Activated T-helper 9 cell treated with anti-CD3 and anti-CD28 coated beads, Interleukin-2, amount 50 U/mL, for 16 hours (primary cell): Measurements from ENCODE around the gene TLR9.
A peak's percentile ranks its signal among the peaks of the same experiment; 100 is the strongest.

ENCODE experiments used
- DNase-seq: peaks from one replicate; pipeline ENCODE4 v3.0.0-alpha.2; 2020; ENCODE audit warnings: low read depth

Gene TLR9

DNA sequence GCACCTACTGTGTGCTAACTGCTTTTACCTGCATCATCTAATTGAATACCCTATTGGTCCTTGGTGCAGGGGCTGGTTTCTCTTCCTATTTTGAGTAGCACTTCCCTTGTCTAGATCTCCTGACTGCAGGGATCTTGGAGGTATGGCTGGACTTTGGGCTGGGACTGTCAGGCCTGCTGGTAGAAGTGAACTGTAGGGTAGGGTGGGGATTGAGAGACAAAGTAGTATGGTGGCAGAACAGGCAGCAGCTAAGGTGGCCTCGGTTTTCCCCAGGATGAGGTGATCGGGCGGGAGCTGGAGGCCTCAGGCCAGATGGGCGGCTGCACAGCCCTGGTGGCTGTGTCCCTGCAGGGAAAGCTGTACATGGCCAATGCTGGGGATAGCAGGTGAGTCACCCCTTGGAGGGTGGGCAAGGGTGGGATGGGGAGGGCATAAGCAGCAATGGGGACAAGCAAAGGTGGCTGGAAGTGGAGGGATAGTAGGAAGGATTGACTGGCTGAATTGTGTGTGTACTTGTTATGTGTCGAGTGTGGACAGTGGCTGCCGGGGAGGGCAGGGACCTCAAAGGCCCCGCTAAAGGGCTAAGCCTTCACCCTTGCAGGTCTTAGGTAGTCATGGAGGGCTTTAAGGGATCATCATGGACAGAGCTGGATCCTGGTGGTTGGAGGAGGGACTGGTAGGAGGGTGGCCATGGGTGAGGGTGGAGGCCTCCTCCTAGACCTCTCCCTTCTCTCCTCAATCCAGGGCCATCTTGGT is 22.1 kb upstream of the TLR9 start:
- no peak for DNase-seq

DNA sequence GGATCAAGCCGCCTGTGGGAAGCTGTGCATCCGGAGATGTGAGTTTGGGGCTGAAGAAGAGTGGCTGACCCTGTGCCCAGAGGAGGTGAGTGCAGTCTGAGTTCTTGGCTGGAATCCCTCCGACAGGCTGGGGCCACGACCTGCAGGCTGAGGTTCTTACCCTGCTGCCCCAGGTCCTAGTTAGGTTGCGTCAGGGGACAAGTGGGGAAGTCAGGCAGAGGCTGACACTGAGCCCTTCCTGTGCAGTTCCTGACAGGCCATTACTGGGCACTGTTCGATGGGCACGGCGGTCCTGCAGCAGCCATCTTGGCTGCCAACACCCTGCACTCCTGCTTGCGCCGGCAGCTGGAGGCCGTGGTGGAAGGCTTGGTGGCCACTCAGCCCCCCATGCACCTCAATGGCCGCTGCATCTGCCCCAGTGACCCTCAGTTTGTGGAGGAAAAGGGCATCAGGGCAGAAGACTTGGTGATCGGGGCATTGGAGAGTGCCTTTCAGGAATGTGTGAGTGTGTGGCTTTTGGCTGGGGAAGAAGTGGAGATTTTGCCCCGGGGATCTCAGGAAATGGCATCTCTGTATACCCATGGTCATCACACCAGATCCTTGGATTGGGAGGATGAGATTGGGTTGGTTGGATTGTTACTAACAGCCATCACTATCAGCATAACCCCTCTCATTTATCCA is 21.4 kb upstream of the TLR9 start:
- no peak for DNase-seq

DNA sequence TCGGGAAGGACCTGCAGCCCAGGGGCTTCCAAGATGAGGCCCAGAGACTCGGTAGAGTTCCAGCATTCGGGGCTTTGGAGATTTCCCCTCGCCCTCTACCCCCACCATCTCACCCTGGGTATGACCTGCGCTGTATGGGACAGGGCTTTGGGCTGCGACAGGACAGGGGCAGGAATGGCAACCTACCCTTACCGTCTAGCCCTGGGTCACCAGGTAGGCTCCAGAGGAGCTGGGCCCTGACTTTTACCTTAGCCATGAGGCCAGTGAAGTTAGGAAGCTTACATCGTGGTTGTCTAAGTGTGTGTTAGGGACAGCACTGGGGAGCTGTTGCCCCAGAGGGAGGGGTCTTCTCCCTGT is 20.8 kb upstream of the TLR9 start:
- no peak for DNase-seq

- peak; percentile 54 for DNase-seq
Observed at GRCh38 chr3:52245322-52246263, 20.1 kb upstream of the TLR9 start, which contains the start of gene PPM1M. Gene PPM1M (plus strand): TSS chr3:52245759. CDS start chr3:52245825, 66 bp downstream.

- no peak for DNase-seq
Observed at GRCh38 chr3:52243791-52244628, 18.6 kb upstream of the TLR9 start.

DNA sequence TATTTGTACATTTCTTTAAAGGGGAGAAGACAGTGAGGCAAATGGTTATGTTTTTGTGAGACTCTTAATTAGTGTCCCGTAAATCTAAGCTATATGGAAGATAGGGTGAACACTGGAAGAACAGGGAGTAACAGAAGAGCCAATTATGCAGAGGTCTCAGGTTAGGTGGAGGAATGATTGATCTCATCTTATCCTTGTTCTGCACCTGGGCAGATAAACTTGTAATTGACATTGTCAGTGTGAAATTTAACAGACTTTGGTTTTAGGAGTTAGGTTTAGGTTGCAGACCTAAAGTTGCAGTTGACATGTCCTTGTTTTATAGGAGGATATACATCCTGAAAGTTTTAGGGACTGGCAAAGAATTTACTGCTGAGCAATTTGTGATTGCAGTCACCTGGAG is 16.6 kb upstream of the TLR9 start:
- DNase-seq = no peak

GRCh38 chr3:52240886-52241370 is 15.5 kb upstream of the TLR9 start:
- no peak for DNase-seq

GRCh38 chr3:52240059-52240885 is 14.8 kb upstream of the TLR9 start:
- DNase-seq = peak; percentile 41

DNA sequence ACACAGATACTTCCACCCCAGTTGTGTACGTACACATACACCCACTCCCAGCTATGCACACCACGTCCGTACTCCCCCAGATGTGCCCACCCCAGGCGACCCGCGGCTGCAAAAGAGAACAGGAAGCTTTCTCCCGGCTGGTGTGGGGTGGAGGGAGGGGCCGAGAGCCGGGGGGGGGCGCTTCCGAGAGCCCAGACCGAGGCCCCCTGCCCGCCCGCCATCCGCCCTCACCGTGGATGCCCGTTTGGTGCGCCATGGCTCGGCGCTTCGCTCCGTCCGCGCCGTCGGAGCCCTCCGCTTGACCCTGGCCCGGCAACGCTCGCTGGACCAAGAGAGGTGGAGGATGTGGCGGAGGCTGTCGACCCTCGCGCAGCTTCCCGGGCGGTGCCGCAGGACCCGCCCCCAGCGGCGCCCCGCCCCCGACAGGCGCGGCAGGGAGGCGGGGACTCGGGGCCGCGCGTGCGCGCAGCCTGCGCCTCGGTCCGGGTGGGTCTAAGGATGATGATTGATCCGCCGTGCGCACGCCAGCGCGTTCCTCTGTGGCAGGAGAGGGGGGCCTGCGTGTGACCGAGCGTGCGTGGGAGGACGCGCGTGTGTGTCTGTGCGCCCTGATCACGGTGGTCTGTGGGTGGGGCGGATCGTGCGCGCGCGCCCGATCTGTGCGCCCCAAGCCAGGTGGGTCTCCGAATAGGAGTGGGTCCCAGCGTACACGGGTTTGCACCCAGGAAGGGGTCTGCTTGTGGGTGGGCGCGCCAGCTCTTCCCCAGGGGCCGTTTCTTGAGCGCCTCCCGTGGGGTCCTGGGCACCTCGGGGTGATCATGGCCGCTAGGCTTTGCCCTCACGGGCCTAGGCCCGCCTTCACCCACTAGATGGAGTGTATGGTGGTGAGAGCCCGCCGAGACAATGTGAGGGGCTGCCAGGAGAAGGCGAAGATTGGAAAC is 13.6 kb upstream of the TLR9 start, which contains the start of gene TWF2:
Gene TWF2, minus strand, starts transcription at position 398 of the 941 bp plus-strand sequence. Its CDS starts 142 bp downstream, at position 256.
- peak; percentile 86 for DNase-seq

DNA sequence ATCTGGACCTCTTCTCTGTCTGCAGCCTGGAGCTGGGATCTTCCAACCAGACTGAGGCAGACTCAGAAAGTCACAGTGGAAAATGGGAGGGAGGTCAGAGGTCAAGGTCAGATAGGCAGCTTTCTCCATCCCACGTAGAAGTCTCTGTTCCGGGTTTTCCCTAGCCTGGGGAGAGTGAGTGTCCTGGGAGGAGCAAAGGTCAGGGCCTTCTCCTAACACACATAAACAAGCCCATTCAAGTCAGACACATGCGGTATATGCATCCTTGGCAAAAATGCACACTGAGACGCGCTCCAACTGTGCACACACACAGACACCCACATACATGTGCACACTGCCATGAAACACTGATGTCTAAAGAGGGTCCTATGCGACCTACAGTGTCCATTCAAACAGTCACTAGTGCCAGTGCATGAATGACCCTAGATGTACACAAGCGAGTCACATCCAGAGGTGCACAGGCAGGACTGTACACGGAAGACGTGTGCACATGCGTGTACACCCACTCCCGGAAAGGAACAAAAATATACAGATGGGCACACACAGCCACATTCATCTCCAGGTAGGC is 12.8 kb upstream of the TLR9 start:
- DNase-seq = no peak

DNA sequence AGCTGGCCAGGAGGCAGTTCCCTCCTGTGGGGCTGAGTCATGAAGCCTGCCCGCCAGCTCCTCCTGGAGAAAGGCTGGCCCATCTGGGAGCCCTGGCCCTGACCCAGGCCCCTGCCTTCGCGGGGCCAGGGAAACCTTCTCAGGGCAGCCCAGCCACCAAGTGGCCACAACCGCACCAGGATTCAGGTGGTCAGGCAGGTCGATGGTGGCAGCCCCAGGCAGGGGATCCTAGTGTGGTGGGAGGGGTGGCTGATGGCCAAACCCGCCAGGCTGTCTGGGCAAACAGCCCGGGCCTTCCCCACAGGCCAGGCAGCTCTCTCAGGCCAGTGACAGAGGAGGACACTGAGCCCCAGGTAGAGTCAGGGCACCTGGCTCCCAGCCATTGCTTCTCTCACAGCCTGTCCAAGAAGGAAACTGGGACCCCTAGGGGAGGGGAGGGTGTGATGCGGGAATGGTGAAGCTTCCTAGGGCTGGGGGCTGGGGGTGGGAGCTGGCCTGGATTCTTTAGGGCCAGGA is 12.3 kb upstream of the TLR9 start:
- no peak for DNase-seq

DNA sequence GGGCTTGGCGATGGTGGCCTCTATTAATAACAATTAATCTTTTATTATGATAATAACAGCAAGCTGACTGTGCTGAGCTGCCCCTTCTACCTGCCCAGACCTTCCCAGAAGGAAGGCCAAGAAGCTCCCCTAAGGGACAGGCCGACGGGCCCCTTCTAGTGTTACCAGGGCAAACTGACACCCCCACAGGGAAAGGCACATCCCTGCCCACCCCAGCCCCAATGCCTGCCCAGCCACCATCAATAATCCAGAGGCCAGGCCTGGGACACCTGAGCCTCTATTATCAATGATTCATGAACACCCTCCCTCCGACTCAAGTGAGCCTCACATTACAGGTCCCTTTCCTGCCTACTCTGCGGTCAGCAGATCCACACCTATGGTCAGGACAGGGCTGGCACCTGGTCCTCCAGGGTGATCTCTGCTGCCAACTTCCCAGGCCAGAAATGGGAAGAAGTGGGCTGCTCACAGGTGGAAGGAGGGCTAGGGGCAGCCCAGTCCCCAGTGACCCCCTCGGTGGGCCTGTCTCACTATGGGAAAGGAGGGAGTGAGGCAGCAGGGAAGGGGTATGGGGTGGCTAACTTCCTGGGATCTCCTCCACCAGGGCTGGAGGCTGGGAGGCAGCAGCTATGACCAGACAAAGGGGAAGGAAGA is 11.7 kb upstream of the TLR9 start:
- no peak for DNase-seq

DNA sequence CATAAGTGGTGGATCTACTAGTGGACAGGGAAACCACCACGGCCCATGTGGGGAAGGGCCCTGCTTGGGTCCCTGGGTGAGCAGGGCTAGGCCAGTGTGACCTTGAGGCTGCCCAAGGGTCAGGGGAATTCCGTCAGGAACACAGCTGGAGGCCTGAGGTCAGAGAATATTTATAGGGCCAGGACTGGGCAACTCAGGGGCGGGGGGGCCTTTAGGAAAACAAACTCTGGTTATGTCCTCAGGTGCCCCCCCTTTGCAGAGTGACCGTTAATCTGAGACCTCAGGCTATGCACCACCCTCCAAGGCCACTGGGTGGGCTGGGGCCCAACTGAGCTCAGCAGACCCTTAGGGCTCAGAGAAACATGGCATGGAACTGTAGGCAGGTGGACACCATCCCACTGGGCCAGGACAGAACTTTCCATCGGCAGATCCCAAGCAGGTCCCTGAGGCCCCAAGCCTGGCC is 11.0 kb upstream of the TLR9 start:
- DNase-seq = no peak

DNA sequence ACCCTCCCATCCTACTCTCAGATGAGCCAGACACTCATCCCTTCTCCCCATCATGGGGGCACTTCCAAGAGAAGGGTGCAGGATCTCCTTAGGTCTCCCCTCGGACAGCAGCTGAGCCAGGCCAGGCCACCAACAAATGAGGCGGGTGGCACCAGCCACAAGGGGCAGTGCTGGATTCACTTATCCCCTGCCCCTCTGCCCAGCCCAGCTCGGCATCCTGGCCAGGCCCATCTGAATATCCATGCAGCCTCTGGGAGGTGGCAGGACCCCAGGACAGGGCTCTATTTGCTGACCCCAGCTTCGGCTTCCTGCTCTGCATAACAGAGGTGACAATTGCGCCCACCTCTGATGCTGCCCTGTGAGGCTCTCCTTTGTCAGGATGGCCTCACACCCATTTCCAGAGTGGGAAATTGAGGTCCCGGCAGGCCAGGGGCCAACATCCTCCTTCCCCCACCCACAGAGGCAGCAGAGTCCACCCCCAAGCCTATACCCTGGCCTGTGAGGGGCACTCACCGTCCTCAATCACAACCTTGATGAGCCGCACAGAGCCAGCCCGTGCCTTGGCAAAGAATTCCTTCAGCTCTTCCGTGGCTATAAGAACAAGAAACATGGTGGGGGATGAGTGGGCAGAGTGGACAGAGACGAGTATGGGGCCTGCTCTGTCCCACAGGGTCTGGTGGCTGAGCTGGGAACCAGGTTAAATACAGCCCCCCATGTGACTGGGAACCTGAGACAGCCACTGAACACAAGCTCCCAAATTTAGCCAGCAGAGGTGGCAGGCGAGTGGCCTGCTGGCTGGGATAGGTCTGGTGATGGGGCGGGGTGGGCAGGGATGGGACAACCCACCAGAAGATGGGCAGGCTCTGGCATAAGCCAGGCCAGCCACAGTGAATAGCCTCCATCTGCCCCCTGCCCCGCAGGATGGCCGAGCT is 9.3 kb upstream of the TLR9 start:
- no peak for DNase-seq

DNA sequence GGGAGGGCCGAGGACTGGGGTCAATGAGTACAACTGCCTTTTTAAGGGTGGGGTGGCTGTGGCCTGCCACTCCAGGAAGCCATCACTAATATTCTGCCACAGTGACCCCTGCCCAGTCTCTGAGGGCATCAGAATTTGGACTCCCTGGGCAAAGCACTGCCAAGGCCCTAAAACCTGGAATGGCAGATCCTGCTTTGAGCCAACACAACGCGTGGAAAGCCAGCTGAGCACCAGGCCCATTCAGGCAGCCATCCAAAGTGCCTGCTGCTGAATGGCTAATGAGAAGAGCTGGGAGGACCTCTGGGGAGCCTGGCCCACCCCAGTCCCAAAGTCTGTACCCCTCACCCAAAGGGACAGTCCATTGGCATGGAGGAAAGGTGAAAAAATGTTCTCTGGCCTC is 8.5 kb upstream of the TLR9 start:
- no peak for DNase-seq

- no peak for DNase-seq
Observed at GRCh38 chr3:52233108-52233591, 7.7 kb upstream of the TLR9 start.
